Stimulated activated CD8-positive, alpha-beta memory T cell treated with anti-CD3 and anti-CD28 coated beads, Interleukin-7, amount 100 ng/mL, for 24 hours (primary cell): ENCODE data around the gene METAP1.
"Not testable (repeated sequence)": the region's sequence is repeated elsewhere in the genome, so short reads cannot be mapped to it uniquely, and the experiment has no call there.

Experiments used
- DNase-seq: peaks from one replicate; pipeline ENCODE4 v3.0.0-alpha.2; 2020; ENCODE audit warnings: low read depth

METAP1 gene

DNA sequence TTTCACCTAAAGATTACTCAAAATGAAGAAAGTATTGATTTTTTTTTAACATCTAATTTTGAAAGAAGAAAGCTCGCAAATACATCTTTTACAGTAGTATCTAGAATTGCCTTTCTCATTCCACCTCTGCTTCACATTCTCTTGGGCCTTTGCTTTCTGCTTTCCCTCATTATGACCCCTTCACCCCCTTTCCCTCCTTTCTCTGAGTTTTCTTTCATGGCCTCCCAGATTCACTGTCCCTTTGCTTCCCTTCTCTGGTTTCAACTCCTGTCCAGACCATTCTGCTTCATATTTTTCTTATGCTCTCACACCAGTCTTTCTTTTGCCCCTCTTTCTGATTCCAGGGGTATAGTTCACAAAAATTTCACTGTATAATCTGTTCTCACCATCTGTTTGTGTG, 64.0 kb downstream of the METAP1 start:
- no peak for DNase-seq

- DNase-seq = no peak
Measured at GRCh38 chr4:99061048-99061700, 65.7 kb downstream of the METAP1 start.

DNA sequence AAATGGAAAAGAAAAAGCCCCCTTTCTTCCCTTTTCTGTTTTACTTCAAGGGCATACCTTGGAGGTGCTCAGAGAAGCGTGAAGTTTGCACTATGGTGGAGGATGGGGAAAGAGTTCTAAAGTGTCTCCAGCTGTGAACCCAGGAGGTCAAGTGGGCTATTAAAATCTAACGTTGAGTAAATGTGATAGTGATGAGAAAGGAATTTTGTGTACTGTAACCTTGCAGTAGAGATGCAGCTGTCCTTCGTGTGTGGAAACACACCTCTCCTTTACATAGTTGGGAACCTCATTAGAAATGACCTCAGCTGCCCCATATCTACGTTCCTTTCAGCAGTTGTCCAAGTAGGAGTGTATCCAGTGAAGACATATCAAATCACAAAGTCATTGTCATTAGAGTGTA, 66.6 kb downstream of the METAP1 start:
- no peak for DNase-seq

- not testable (repeated sequence) for DNase-seq
Measured at GRCh38 chr4:99065521-99065920, 70.0 kb downstream of the METAP1 start.

- DNase-seq = no peak
Measured at GRCh38 chr4:99067617-99068016, 72.1 kb downstream of the METAP1 start.

DNA sequence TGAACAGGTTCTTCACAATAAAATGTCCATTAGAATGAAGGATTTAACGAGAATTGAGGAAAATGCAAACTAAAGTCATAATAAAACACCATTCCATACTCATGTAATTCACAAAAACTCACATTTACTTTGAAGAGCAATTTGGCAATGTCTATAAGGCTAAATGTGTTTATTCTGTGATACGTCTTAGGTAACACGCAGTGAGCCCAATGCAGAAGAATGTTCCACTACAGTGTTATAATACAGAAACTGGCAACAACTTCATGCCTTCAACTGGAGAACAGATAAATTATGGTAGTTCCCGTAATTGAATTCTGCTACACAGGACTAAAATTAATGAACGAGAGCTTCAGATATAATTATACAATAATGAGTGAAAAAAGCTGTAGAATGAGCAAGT, 75.6 kb downstream of the METAP1 start:
- no peak for DNase-seq

- DNase-seq = no peak
Measured at GRCh38 chr4:99074816-99075215, 79.3 kb downstream of the METAP1 start.

- DNase-seq = no peak
Measured at GRCh38 chr4:99076292-99076976, 80.9 kb downstream of the METAP1 start.

GRCh38 chr4:99077177-99077576, 81.7 kb downstream of the METAP1 start:
- no peak for DNase-seq

- no peak for DNase-seq
Measured at GRCh38 chr4:99078336-99078735, 82.8 kb downstream of the METAP1 start.

DNA sequence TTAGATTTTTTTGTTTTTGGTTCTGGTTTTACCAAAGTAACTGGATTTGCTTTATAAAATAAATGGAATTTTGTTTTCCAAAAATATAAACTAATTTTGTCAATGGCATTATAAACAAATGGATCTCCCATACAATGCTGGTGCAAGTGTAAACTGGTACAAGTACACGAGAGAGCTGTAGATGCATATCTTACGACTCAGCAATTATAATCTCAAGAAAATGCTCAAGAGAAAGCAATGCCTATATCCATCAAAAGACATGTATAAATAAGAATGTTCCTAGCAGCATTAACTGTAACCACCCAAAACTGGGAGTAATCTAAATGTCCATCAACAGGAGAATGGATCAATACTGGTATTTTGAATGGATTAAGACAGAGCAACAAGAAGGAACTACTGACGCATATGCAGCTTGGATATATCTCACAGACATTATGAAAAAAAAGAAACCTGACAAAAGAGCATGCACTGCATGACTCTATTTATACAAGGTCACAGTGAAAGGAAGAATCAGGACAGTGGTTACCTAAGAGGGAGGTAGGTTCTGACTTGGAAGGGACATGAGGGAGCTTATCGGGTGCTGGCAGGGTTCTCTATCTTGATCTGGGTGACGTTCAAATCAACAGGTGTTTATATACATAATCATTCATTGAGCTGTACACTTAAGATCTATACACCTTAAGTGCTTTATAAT, 83.6 kb downstream of the METAP1 start:
- no peak for DNase-seq

DNA sequence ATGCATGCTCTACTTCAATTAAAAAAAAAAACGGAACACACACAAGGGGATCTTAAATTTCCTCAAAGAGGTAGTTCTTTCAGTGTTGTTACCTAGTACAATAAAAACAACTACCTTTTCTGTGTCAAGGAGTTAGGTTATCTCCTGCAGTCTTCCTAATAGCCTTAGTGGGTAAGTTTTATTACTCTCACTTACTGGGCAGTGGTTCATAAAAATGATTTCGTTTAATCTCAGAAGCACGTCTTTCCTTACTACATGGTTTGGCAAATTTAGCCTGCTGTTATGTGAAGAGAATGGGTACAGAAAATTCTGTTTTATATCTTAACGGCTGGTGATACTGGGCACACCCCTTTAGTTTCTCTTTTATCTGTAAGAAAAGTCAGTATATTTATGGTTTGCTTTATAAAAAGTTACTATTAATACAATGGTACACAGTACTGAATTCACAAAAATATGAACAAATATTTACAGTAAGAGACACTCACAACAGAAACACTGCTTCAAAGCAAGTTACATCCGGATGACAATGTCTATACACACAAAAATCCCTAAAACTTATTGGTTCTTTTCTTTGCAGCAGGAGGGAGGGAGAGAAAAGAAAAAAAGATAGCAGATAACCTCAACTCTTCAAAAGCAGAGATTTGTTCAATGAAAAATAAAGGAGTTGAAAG, 84.2 kb downstream of the METAP1 start:
- no peak for DNase-seq

GRCh38 chr4:99080869-99081268, 85.3 kb downstream of the METAP1 start:
- DNase-seq = not testable (repeated sequence)

- DNase-seq = no peak
Measured at GRCh38 chr4:99082192-99082591, 86.7 kb downstream of the METAP1 start.

DNA sequence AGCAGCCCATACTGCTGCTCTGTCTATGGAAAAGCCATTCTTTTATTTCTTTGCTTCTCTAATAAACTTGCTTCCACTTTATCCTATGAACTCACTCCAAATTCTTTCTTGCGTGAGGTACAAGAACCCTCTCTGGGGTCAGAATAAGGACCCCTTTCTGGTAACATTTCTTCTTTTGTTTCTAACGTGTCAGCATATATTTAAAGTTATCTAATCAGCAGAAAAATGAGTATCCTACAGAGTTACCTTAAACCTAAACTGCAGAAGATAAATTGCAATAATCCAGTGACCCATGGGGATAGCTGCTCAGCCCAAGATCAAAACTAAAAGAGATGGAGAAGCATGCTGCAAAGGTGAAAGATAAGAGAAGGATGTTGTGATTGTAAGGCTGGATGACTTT, 89.1 kb downstream of the METAP1 start:
- no peak for DNase-seq

DNA sequence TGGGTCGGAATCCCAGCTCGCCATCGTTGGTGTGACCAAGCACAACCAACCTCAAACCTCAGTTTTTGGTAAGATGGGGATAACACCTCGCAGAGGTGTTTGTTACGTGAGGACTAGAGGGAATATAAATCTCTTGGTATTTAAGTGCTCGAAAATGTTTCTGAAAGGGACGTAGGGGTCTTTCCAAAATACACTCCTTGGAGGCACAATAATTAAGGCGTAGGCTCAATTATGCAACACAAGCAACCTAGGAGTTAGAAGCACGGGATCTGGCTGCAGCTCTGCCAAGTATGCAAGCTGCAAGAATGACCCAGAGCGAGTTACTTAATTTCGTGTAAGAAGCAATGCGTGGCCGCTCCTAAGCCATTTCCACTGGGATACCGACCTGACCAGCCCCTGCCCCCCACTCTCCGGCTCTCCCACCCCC, 92.5 kb downstream of the METAP1 start:
- DNase-seq = no peak

DNA sequence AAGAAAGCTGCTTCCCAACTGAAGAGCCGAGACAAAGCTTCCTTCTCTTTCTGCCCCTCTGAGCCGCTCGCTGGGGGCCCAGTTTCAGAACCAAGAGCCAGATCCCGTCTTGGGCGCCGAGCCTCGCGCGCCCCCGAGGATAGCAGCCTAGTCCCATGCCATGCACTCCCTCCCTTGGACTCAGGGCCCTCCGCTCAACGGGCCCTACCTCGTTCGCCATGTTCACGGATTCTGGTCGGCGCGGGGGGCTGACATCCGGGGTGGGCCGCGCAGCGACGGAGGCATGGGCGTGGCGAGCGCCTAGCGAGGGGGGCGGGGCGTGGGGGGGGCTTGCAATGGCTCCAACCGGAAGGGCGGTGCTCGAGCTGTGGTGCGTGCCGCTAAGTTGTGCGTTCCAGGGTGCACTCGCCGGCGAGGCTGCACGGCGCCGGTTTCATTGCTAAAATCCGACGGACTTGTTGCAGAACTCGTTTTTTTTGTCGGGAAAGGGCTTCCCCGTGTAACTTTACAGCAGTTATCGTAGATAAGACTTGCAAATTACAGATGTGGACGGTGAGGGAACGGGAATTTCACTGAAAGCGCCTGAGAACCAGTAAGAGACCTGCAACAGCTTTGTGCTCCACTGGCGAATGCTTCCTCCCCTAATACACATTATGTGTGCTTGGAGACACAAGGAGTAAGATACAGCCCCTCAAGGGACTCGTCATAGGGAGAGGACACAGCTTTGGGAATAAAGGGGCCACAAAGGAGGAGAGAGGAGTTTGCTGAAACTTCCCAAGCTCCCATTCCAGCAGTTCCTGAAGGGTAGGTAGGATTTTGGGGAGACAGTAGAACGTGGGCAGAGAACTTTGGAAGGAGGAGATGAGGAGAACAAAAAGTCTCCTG, 93.2 kb downstream of the METAP1 start, which contains the start of gene ADH5:
ADH5 (minus strand) TSS at position 308 of the 885 bp plus-strand sequence; CDS start at position 220, 88 bp downstream.
- DNase-seq = peak; percentile 88

GRCh38 chr4:99090481-99091215, 95.1 kb downstream of the METAP1 start:
- no peak for DNase-seq

DNA sequence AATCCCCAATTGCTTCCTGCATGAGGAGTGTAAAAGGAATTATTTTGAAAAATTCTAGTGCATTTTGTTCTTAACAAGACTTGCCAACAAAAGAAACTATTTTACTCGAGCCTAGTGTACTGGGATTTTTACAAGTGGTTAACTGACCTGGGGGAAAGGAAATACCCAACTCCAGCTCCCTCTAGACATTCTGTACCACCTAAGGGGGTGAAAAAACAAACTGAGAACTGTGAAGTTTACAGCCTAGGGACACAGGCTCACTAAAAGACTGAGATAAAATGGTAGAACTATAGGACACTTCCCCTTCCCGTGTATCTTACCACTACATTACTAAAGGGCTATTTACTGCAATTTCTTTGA, 95.7 kb downstream of the METAP1 start:
- no peak for DNase-seq

DNA sequence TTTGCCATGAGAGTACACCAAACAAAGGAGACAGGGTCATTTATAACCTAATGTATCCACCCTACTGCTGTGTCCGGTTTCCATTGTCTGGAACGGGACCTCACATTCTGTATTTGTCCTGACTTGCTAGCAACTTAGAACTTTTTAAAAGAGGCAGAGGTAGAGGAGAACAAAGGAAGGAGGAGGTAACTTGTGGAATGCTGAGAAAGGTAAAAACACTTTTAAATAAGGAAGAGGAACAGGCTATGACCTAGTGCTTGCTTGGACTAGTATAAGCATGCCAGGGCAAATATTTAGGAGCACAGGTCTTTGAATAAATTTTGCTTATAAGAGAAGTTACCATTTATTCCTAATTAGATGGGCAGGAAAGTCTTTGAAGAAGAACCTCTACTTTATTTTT, 96.3 kb downstream of the METAP1 start:
- DNase-seq = not testable (repeated sequence)

DNA sequence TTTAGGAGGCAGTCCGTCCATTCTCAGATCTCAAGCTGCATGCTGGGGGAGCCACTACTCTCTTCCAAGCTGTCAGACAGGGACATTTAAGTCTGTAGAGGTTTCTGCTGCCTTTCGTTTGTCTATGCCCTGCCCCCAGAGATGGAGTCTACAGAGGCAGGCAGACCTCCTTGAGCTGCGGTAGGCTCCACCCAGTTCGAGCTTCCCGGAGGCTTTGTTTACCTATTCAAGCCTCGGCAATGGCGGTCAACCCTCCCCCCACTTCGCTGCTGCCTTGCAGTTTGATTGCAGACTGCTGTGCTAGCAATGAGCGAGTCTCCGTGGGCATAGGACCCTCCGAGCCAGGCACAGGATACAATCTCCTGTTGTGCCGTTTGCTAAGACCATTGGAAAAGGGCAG, 103.8 kb downstream of the METAP1 start:
- DNase-seq = no peak
